ENCODE results near the gene SRPX. TPM values are rescaled to one million over a fixed set of nuclear protein-coding genes. Genes with fewer than 3 reads are reported as not detected.

SRPX gene
- total and polyA plus RNA-seq, 2 of the 4 experiments (the other 2 are of a cell fraction): 35.5 to 81.5 TPM

- DNase-seq (no peak), ATAC-seq (ENCODE audit: low read depth) (no peak)
- Histone ChIP-seq H2AK5ac (ENCODE audit: low read depth, low read length) (no peak overlapping the region), H3K27ac (ENCODE audit: insufficient read depth, low read length) (no peak overlapping the region), H4K8ac (ENCODE audit: low read depth in 2 of 2, low read length in 2 of 2) (no peak overlapping the region), H3K4me3 (ENCODE audit: insufficient read depth, low read depth, low read length) (no peak overlapping the region), H2BK20ac (ENCODE audit: low read depth, low read length) (no peak overlapping the region), H3K9ac (ENCODE audit: low read depth, low read length) (no peak overlapping the region), H2BK120ac (ENCODE audit: low read depth, low read length) (no peak overlapping the region), H3K9me1 (ENCODE audit: insufficient read depth, low read length) (no peaks in the 10 kb centered on the region), H2BK5ac (ENCODE audit: low read depth, low read length, poor library complexity, severe bottlenecking) (no peak overlapping the region), H3K23ac (ENCODE audit: low read depth, low read length) (no peak overlapping the region), H3K4ac (ENCODE audit: low read depth, low read length) (no peak overlapping the region), H2AFZ (replicated peaks; ENCODE audit: low read length, poor library complexity) (no peak overlapping the region), H3K79me1 (ENCODE audit: low read depth in 1 of 2, low read length in 2 of 2) (no peaks in the 10 kb centered on the region), H3K56ac (ENCODE audit: extremely low read depth, insufficient read depth, low read length) (no peak overlapping the region), H2BK15ac (ENCODE audit: low read depth, low read length) (no peak overlapping the region), H2AK9ac (replicated peaks; ENCODE audit: low read depth, low read length, poor library complexity) (no peak overlapping the region), H3K36me3 (ENCODE audit: control insufficient read depth, insufficient read depth, low read length) (peaks cover 5% of the 10 kb centered on the region), H3K18ac (ENCODE audit: low read depth, low read length) (no peak overlapping the region), H3K14ac (replicated peaks; ENCODE audit: low read depth, low read length) (no peak overlapping the region), H3K27me3 (ENCODE audit: control insufficient read depth, insufficient read depth, low read length) (peaks cover 4% of the 10 kb centered on the region; the same call in 1 of the 2 replicates), H4K91ac (ENCODE audit: insufficient read depth, low read depth, low read length) (no peak overlapping the region), H4K20me1 (ENCODE audit: insufficient read depth, low read length) (no peaks in the 10 kb centered on the region), H3K9me3 (ENCODE audit: control insufficient read depth, insufficient read depth, low read length) (no peaks in the 10 kb centered on the region), H4K5ac (ENCODE audit: low read depth, low read length) (no peak overlapping the region), H3K4me1 (ENCODE audit: control insufficient read depth, insufficient read depth, low read length) (no peaks in the 10 kb centered on the region), H3K4me2 (ENCODE audit: low read depth, low read length) (no peak overlapping the region)
- CTCF ChIA-PET: interaction anchor here (1.7 kb wide), 1 partner anchor 17 kb away, joined by 8 read pairs; no protein-coding TSS in a partner anchor
- WGBS, 2 experiments (ENCODE audit: extremely low coverage in 2 of 2, insufficient read length in 1 of 2): 71% methylated on average over 2 of the region's 4 CpGs; no CpG with 5 or more reads in 1 of the 2 experiments
- BruUV-seq (replicated peaks): no TSS peak
- POLR2A ChIA-PET (ENCODE audit: unreplicated experiment): no interaction called here
- TF ChIP-seq, protein P1, sequence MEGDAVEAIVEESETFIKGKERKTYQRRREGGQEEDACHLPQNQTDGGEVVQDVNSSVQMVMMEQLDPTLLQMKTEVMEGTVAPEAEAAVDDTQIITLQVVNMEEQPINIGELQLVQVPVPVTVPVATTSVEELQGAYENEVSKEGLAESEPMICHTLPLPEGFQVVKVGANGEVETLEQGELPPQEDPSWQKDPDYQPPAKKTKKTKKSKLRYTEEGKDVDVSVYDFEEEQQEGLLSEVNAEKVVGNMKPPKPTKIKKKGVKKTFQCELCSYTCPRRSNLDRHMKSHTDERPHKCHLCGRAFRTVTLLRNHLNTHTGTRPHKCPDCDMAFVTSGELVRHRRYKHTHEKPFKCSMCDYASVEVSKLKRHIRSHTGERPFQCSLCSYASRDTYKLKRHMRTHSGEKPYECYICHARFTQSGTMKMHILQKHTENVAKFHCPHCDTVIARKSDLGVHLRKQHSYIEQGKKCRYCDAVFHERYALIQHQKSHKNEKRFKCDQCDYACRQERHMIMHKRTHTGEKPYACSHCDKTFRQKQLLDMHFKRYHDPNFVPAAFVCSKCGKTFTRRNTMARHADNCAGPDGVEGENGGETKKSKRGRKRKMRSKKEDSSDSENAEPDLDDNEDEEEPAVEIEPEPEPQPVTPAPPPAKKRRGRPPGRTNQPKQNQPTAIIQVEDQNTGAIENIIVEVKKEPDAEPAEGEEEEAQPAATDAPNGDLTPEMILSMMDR (conservative IDR thresholded peaks at IDR 0.05; ENCODE audit: low read depth, low read length): no peak
- TF ChIP-seq, protein P2, sequence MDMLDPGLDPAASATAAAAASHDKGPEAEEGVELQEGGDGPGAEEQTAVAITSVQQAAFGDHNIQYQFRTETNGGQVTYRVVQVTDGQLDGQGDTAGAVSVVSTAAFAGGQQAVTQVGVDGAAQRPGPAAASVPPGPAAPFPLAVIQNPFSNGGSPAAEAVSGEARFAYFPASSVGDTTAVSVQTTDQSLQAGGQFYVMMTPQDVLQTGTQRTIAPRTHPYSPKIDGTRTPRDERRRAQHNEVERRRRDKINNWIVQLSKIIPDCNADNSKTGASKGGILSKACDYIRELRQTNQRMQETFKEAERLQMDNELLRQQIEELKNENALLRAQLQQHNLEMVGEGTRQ (IDR thresholded peaks at IDR 0.05; ENCODE audit: low read depth, low read length): no peak
- TF ChIP-seq BHLHE40 (IDR thresholded peaks at IDR 0.05; ENCODE audit: low read depth, low read length) (no peak), ELK1 (IDR thresholded peaks at IDR 0.05; ENCODE audit: borderline replicate concordance, low read depth, low read length) (no peak), POLR2A (IDR thresholded peaks at IDR 0.05; ENCODE audit: low read depth, low read length) (no peak), MAZ (IDR thresholded peaks at IDR 0.05; ENCODE audit: borderline replicate concordance, low read depth, low read length) (no peak), RFX5 (IDR thresholded peaks at IDR 0.05; ENCODE audit: low read depth, low read length) (no peak), NFE2L2 (IDR thresholded peaks at IDR 0.05; ENCODE audit: low read depth, low read length) (no peak), RAD21 (IDR thresholded peaks at IDR 0.05; ENCODE audit: low read length) (no peak), RCOR1 (IDR thresholded peaks at IDR 0.05; ENCODE audit: insufficient replicate concordance, low read length) (no peak), FOS (IDR thresholded peaks at IDR 0.05; ENCODE audit: low read depth, low read length) (no peak), CHD1 (IDR thresholded peaks at IDR 0.05; ENCODE audit: low read depth, low read length) (no peak), SMC3 (IDR thresholded peaks at IDR 0.05; ENCODE audit: low read depth, low read length) (no peak), MAFK (IDR thresholded peaks at IDR 0.05; ENCODE audit: low read depth, low read length) (no peak), CEBPB (IDR thresholded peaks at IDR 0.05; ENCODE audit: low read depth, low read length) (no peak), MXI1 (IDR thresholded peaks at IDR 0.05; ENCODE audit: borderline replicate concordance, low read depth, low read length) (no peak)
- in situ Hi-C loops (cut with MboI; ENCODE audit: low sequenced_read_pairs): no loop called here
- intact Hi-C loops (cut with micrococcal nuclease): no loop called here
- dilution Hi-C loops (cut with HindIII; ENCODE audit: low sequenced_read_pairs, unreplicated experiment): no loop called here
These were observed 69.7 kb downstream of the SRPX start for GRCh38 chrX:38150993-38151392.

Data from IMR-90 (cell line).